DOHH2 (cell line): ENCODE results near the gene HEPH.

Experiments used
- CTCF ChIP-seq: fragments of 200-600 bp; sonication (generic); IDR thresholded peaks from one replicate; pipeline ENCODE4 v1.5.1; 2014; ENCODE audit warnings: antibody characterized with exemption, mild to moderate bottlenecking, low read depth, low read length; ENCODE audit not compliant: poor library complexity, severe bottlenecking
- EZH2phosphoT487 ChIP-seq: fragments of 200-600 bp; sonication (generic); IDR thresholded peaks from 2 replicates; pipeline ENCODE4 v1.6.1; 2017; ENCODE audit warnings: borderline replicate concordance, mild to moderate bottlenecking, antibody characterized with exemption, low read length, moderate library complexity, mixed read lengths

GRCh38 chrX:66200050-66200664 lies 36.1 kb downstream of the HEPH start:
- TF ChIP-seq CTCF (no peak), EZH2phosphoT487 (no peak)
